UCSD-AML1 (cell line): ENCODE measurements around the gene CHST9.
"Not testable (repeated sequence)": the region's sequence is repeated elsewhere in the genome, so short reads cannot be mapped to it uniquely, and the experiment has no call there.

Source experiments
- DNase-seq: peaks from one replicate; lab custom pipeline; 2025; ENCODE audit not compliant: unreplicated experiment; lab: John Stamatoyannopoulos, UW

Gene CHST9

DNA sequence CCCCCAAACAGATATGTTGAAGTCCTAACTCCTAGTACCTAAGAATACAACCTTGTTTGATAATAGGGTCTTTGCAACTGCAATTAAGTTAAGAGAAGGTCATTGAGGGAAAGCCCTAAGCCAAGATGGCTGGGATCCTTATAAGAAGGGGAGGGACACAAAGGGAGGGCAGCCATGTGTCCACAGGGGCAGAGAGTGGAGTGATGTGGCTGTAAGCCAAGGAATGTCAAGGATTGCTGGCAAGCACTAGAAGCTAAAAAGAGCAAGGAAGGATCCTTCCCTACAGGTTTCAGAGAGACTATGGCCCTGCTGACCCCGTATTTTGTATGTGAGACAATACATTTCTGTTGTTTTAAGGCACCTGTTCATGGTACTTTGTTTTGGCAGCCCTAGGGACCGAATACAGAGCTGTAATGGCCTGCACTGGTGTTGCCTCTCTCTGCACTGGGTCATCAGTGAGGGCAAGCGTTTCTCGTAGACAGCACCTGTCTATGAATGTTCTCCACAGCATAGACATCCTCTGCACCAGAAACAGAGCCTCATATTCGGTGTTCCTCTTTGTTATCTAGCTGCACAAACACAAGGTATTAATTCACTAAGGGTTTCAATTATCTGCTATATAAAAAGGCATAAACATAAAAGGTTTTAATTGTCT lies 244.2 kb downstream of the CHST9 start:
- no peak for DNase-seq

DNA sequence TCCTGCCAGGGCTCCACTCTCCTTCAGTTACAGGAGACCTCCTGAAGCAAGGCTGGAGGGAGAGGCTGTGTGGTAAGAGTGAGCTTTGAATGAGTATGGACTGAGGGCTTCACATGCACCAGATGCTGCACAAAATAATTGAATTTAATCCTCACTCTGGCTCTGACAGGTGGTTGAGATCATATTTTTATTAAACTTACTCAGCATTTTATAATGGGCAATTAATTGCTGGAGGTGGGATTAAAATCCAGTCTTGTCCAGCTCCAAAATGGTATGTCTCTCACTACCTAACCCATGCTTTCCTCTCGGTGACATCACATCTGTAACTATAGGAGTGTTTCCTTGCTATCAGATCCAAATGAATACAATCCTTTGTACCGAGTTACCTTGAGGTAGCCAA lies 253.4 kb downstream of the CHST9 start:
- DNase-seq: no peak

DNA sequence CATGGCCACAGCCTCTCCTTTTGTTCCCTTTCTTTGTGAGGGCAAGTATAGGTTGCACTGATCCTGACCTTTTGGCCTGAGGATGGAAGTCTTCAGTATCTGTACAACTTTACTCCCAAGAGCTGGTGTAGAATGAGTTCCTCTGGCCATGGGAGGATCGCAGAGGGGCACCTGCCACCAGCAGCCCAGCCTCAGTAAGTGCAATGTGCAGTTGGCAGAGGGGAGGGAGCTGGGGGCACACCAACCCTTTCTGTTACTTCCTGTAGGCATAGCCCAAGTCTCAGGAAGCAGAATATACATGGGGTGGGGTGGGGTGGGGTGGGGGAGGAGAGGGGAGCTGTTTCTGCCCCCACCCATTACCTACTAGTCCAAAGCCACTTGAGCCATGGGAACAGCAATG lies 254.5 kb downstream of the CHST9 start:
- no peak for DNase-seq

DNA sequence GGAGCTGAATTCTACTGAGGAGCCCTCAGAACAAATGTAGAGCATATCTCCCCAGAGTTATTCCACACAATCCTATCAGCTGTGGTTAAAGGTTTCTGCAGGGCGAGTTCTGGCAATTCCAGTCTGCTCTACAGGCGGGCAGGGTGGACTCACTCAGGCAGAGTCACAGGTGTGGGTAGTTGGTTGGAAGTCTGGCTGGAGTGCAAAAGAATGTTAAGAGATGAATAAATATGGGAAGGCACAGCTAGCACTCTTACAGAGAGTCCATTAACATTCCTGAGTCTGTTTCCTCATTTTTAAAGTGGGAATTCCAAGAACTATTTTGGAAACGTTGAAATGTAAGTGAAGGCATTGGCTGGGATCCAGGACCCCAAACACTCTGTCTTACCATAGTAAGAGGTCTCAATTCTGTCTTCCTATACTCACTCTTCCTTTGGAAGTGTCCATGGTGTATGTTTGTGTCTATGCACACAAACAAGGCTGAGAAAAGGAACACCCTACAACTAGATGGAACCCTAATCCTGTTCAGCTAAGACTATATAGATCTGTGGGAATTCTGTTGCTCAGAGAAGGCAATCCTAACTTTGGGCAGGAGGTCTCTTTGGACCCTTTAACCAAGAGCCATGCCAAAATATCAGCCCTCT lies 256.3 kb downstream of the CHST9 start:
- DNase-seq: no peak

DNA sequence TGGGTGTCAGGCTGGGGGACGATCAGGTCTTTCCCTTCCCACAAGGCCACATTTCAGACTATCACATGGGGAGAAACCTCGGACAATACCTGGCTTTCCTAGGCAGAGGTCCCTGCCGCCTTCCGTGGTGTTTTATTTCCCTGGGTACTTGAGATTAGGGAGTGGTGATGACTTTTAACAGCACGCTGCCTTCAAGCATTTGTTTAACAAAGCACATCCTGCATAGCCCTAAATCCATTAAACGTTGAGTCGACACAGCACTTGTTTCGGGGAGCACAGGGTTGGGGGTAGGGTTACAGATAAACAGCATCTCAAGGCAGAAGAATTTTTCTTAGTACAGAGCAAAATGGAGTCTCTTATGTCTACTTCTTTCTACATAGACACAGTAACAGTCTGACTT lies 257.3 kb downstream of the CHST9 start:
- DNase-seq: not testable (repeated sequence)

DNA sequence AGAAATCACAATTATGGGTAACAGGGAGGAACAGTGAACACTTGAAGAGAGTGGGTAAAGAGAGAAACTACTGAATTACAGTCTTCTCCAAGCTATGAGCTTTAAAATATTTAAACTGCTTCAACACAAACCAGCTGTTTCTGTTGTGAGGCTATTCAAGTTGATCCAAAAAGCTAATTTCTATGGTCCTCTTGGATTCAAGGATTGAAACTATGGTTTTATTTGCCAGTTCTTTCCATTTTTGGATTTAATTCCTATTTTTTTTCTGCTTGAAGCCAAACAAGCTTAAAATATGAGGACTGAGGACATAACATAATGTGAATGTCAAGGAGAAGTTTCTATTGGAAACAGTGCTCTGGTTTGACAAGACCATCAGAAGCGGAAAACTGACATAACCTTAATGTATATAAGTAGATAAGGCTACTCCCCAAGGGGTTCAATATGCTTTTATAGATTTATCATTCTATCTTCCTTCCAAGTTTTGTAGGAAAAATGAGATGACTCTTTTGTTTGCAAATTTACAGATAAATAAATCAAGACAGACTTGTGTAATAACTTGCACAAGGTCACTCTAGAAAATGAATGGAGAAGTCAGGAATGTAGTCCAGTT lies 258.9 kb downstream of the CHST9 start:
- no peak for DNase-seq

DNA sequence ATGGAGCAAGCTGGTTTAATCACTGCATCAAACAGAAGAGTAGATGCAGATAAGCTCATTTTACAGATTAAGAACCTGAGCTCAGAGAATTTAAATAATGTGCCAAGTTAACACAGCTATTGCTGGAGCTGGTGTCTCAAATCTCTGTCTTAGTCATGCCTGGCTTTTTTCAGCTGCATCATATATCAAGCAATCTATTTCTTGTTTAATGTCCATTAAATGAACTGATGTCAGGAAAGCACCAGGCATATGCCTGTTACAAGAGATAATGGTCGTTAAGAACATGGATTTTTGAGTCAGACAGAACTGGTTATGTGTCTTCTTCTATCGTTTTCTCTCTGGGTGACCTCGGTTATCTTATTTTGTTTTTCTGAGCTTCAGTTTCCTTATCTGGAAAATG lies 259.8 kb downstream of the CHST9 start:
- no peak for DNase-seq

DNA sequence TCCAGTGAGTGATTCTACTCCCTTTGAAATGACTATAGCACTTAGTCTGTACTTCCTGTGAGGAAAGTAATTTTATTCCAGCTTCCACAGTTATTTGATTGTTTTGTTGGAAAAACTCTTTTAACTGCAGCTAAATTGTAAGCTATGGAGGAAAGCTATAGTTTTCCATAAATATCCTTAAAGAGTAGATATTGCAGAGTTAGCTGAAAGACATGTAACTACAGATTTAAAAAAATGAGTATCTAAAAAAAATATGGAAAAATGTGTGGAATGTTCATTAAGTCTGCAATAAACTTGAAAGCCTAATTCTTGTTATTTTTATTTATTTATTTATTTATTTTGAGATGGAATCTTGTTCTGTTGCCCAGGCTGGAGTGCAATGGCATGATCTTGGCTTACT lies 262.8 kb downstream of the CHST9 start:
- no peak for DNase-seq

DNA sequence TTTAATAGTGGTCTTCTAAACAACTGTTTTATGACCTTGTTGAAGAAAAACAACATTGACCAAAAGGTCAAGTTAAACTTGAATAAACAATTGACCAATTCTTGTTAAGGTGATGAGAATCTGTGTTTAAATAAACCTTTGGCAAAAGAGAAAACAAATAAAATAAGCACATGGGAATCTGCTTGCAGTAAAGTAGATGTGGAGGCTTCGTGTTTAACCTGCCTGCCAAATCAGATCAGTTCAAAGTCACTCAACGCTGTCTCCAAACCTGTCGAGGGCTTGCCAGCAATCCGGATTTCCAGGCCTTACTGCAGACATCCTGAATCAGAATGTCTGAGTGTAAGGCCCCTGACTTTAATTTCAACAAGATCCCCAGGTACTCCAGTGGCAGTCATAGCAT lies 264.5 kb downstream of the CHST9 start:
- no peak for DNase-seq

DNA sequence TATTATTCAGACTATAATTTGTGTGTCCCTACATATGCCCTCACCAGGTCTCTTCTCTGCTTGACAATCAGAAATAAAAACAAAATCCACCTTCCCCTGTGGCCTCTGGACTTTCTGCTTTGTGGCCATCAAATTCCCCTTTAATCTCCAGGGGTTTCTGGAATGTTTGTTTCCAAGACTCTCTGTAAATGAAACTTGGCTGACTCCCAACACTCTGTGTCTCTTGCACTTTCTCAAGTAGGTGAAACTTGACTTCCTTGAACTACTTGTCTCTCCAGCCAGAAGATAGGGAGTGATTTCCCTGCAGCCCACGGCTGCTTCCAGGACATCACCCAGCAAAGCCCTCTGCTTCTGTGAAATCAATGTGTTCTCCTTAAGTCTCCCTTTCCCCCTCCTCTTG lies 265.5 kb downstream of the CHST9 start:
- DNase-seq: no peak

DNA sequence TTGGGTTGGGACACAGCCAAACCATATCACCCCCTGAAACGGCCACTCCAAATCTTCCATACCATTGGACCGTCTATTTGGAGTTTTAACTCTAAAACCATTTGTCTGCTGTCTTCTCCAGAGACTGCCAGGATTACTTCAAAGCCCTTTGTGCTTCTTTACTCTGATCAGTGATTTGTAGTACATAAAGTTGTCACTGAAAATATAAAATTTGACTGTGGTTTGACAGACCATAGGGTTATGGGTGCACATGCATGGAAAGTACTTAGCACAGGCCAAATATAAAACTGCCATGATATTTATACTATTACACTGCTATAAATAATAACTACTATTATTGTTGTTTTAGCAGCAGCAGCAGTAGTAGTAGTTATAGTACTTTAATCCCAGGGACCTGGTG lies 265.9 kb downstream of the CHST9 start:
- no peak for DNase-seq

DNA sequence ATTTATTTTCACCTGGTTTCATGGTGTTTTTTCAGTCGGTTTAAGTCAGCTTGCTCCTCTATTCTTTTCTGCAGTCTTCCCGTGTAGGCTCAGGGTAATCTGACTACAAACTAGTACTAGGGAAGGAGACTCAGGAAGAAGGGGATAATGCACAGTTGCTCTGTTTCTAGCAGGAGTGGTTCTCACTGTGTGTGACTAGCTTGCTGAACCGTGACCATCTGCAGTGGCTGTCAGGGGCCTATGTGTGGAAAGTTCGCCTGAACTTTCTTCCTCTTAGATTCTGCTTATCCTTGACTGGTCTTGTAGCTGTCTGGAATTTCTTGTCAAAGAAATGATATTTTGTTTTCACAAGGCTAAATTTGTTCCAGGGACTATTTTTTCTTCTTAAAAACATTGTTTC lies 273.3 kb downstream of the CHST9 start:
- no peak for DNase-seq

DNA sequence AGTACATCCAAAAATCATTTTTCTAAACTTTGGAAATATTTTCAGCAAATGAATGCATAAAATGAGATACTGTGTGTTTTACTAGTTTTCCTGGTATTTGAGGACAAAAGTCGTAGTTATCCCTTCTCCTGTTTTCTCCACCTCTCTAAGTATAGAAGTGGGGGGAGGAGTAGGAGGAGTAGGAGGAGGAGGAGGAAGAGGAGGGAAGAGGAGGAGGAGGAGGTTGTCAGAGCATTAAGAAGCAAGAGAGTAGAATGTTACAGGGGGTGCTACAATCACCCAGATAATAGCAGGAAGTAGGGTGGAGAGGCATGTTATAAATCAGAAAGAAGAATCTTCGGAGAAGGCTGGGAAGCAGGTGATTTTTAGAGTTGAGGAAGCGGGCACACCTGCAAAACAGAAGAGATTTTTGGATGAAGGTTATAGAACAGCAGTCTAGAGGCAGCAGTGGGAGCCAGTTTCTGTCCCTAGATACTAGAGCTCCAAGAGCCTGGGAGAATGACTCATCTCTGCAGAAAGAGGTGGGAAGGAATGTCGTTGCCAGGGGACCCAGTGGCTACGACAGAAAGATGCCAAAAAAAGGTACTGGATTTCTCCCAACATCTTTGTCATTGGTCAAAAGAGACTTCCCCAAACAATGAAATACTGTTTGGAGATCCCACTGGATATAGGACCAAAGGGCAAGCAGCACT lies 275.4 kb downstream of the CHST9 start:
- no peak for DNase-seq

DNA sequence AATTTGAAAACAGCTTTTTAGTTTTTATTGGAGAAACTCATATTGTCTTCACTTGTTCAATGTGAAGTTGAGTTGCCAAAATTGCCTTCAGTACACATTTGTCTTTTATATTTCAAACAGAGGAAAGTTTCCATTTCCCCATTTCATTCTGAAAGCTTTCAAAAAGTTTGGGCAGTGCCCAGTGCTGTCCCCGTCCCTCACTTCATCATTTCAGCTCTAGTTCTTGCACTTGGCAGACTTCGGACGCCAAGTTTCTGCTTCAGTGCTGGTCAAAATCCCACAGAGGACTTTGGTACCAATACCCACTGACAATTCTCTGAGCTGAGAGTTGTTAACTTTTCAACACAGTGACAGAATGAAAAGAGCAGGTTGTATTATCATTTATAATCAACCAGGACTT lies 276.2 kb downstream of the CHST9 start:
- no peak for DNase-seq

DNA sequence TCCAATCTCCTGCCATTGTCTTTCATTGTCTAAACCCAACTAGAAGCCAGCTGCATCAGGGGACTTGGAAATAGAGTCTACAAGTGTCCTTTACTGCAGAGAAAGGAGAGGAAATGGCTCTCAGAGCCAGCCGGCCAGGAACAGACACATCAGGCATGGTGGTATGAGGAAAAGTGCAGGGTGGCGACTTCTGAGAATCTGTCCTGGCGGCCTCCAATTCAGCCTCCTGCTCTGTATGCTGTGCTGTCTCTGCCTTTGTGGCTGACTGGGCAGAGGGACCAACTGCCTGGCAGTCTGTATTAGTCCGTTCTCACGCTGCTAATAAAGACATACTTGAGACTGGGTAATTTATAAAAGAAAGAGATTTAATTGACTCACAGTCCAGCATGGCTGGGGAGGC lies 282.8 kb downstream of the CHST9 start:
- DNase-seq: no peak

DNA sequence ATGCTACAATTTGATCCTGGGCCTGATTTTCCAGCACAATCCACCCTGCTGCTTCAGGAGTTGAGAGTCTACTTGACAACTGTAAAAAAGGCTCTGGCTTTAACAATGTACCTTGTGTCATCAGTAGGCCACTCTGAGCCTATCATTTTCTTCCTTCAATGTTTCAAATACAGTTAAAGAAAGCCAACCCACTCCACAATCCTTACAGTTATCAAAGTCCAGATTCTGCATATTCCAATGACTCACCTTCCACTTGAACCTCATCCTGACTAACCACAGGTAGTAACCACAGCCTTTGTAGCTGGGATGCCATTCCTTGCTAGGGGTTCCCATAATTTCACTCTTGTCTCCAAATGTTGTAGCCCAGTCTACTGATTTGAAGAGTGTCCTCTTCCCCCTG lies 284.1 kb downstream of the CHST9 start:
- no peak for DNase-seq

DNA sequence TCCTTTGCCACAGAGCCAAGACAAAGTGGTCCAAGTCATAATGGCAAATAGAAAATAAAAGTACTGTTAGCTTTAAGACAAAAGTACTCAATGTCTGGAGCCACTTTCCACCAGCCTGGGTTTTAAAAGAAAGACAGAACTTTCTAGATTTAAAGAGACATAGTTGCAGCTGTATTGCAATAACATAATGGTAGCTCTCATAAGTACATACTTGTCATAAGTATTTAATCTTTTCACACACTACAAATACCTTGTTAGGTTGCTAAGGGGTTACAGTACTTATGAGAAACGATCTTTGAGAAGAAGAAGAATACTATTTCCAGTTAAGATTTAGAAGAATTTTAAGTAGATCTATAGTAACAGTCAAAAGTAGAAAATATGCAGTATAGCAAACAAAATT lies 290.7 kb downstream of the CHST9 start:
- no peak for DNase-seq

DNA sequence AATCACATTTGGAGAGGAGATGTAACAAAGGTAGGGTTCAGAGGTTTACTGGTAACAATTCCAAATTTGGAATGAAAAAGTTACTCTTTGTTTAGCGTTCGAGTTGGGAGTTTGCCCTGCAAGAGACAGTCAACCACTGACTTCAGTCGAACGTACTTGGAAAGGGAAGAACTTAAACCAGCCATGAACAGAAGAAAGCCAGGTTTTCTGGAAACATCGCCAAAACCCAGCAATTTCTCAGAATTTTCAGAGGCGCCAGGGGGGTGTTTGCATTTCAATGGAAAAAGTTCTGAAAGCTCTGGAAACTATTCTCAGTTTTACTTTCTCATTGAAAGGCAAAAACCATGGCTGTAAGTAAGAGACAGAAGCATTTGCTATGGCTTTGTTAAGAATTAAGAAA lies 291.1 kb downstream of the CHST9 start:
- no peak for DNase-seq

DNA sequence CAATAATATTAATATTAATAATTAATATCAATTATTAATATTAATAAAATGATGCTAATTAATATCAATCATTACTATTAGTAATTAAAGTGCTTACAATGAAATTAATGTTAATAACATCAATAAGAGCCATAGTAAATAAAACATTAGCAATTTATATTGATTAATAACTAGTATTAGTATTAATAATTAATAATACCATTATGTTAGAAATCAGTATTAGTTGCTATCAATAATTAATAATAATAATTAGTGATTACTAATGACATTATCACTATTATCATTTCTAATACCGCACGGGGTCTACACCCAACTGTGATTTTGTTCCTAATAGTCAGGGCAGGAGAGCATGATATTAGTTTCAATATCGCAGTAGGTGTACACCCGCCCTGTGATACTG lies 296.8 kb downstream of the CHST9 start:
- DNase-seq: no peak

DNA sequence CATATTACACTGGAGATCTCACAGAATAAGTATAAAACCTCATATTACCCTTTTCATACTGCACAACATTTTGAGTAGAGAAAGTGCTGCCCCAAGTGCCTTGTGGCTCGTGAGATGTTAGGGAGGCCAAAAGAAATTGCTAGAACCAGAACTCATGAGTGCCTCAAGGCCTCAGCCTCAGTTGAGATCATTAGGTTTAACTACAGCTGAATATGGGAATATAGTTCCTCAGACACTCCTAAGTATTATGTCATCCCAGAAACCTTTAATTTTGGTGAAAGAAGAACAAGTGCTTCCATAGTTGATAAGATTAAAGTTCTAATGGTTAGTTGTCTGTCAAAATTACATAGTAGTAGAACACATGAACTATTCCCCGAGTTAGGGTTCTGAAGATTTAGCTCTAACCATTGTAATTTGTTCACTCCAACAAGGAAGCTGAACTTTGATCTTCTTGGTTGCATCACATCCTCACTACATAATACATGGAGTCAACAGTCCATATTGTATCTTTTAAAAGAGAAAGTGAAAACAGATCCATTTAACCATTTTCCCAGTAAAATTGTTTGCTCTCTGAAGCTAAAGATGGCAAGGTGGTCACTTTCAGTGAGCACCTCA lies 310.0 kb downstream of the CHST9 start:
- DNase-seq: no peak

DNA sequence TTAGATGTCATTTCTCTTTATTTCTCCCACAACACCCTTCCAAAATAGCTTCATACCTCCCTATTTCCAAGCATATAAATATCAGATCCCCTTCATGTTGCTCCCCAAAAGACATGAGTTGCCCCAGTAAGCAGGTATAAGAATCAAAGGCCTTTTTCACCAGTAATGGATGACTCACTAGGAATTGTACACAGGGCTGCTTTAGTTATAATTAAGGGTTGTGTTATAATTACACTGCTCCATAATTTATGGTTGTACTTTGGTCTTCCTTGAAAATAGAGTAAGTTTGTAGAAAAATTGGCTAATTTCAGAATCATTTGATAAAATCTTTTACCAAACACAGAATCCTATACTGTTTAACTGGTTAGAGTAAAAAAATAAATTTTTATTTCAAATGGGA lies 310.8 kb downstream of the CHST9 start:
- DNase-seq: no peak

DNA sequence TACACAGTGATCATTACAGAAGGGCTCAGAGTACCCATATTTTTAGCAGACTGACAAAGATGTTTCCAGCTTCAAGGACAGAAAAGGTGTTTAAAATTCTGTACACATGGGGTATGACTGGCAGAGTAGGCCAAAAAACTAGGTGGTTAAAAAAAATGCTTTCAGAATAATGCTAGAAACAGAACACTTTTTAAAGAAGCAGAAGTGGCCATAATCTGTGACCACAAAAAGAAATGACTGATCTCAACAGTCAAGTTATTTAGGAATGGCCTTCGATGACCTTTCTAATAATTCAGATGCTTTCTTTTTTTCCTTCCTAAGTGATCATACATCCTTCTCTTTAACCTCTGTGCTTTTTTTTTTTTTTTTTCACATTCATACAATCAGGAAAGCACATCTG lies 315.5 kb downstream of the CHST9 start:
- DNase-seq: no peak
